ENCODE results near the gene DNAL1.

GRCh38 chr14:73727166-73727565, 82.4 kb downstream of the DNAL1 start:
- no peak for TF ChIP-seq CTCF (IDR thresholded peaks at IDR 0.05; ENCODE audit: poor library complexity)
- no peak for TF ChIP-seq EZH2 (IDR thresholded peaks at IDR 0.05; ENCODE audit: borderline replicate concordance)
- TF ChIP-seq EZH2phosphoT487 (IDR thresholded peaks at IDR 0.05; ENCODE audit: low read depth, severe bottlenecking, unreplicated experiment), result no peak
